Pancreas (tissue), 10 donors: Measurements from ENCODE around the gene SLC43A2. TPM values are rescaled to one million over a fixed set of nuclear protein-coding genes. Genes with fewer than 3 reads are reported as not detected.

Experiments used
- ATAC-seq, 4 donors: fragments of 200-7000 bp; cut with Tn5 transposase; one replicate each; pipeline versions ENCODE4 v1.8.0 to v1.9.1; 2020; ENCODE audit warnings: mild to moderate bottlenecking in 4 of 4, moderate library complexity in 4 of 4
- DNase-seq, 6 donors: peaks; one replicate each; pipeline ENCODE4 v3.0.0-alpha.2; 2020
- FAIRE-seq: peaks from 2 replicates; lab custom pipeline; 2012; peaks lifted over from hg19 to GRCh38; lab: Jason Lieb, UNC
- H3K27ac ChIP-seq, 4 donors: fragments of 200-600 bp; sonication (generic); 1 replicate in 3 of 4; 2 replicates in 1 of 4; pipeline versions ENCODE4 v1.5.0 to v1.8.0; 2020
- H3K27me3 ChIP-seq, 4 donors: fragments of 200-600 bp; one replicate each; pipeline ENCODE4 v1.8.0; 2021
- H3K36me3 ChIP-seq, 3 donors: fragments of 200-600 bp; sonication (generic) in 1 of 3; one replicate each; pipeline versions ENCODE4 v1.5.0 to v1.8.0; 2020 to 2021
- H3K4me1 ChIP-seq, 3 donors: fragments of 200-600 bp; one replicate each; pipeline ENCODE4 v1.8.0; 2021
- H3K4me3 ChIP-seq, 4 donors: fragments of 200-600 bp; sonication (generic) in 2 of 4; one replicate each; pipeline versions ENCODE4 v1.5.0 to v1.8.0; 2020 to 2021
- H3K9me3 ChIP-seq, 4 donors: fragments of 200-600 bp; one replicate each; pipeline ENCODE4 v1.8.0; 2021
- WGBS, 2 donors: extraction: QIAGEN DNeasy Blood & Tissue Kit; methylation state at CpG; one replicate each; pipeline ENCODE4 v1.1.7; 2013; 5-methylcytosine and 5-hydroxymethylcytosine counted together
- intact Hi-C, 3 donors: fragments of 100-400 bp; cut with DNase I; formaldehyde crosslinking; loops; one replicate each; pipeline versions ENCODE4 v1.11.1 to v1.14.2; 2022
- polyA plus RNA-seq, 2 donors: library from polyadenylated mRNA; stranded (reverse); fragments of 200-250 nt; gene quantifications; one replicate each; pipeline ENCODE4 v1.2.3, GENCODE V29; 2013
- total RNA-seq, 6 donors: library from RNA; stranded (reverse); fragmentation: NEBNext Ultra II Directional in 4 of 6; extraction: Animal tissue kit (Norgen Biotek cat#: 25700) in 4 of 6; gene quantifications; one replicate each; pipeline versions ENCODE4 v1.2.1 to v1.2.4, GENCODE V29; 2021 to 2023
- TF ChIP-seq, protein P1 (sequence below), 4 donors: fragments of 200-600 bp; sonication (generic) in 3 of 4; IDR thresholded peaks; one replicate each; pipeline versions ENCODE4 v1.5.0 to v1.8.0; 2021; ENCODE audit warnings: antibody characterized with exemption in 4 of 4
- donor health status: healthy with polysubstance abuse.
- donor health status: DM: no; HTN: no; CAD: no; lungs with moderate emphysema.
- donor health status: DM: no; HTN: no; CAD: no.
- donor health status: control.
- donor health status: control.
- donor health status: Bipolar disorder and iron deficiency.
- donor health status: DM: yes; HTN: yes; CAD: no.
- donor health status: DM: no; HTN: no; CAD: no.
- donor health status: DM: no; HTN: no; CAD: no.
- donor health status: DM: yes; HTN: yes; CAD: no.

SLC43A2 gene
- total and polyA plus RNA-seq, 8 donors, result 2.6 to 14.5 (median 9.8) TPM

DNA sequence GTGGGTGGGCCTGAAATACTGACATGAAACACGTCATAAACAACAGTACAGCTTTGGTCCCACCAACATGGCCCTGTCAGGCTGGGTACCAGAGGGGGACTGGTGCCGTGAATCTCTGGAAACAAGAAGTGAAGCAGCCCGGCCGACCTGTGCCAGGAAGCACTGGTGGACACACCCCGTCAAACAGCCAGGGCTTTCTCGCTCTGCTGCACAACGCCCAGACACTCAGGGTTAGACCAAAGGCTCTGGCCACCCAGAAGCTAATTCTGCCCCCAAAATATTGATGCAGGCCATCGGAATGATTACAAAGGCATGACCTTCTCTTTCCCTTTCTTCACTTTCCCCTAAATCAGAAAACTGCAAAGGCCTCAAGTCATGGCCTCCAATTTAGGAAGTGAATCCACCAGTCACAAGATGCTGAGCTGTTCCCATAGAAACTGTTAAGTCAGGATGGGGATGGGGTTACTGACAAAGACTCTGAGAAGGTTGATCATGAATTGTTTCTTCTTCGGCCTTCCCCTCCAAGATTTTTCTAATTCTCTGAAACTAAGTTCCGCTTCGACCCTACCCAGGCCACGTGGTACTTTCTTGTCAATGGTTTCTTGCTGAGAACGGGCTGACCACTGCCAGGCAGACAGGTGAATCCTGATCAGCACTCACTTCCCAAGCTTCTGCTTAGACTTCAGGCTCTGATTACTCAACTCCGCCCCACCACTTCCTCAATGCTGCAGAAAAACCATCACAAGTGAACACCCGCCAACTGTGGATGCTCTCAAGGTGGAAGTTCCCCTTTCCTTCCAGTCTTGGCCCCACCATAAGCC, 72.8 kb downstream of the SLC43A2 start:
- intact Hi-C loops, result loop anchor here in 1 of 3 donors (10.0 kb wide), 1 partner anchor 281 kb away; the partner anchor contains the start of genes BHLHA9 and TRARG1

GRCh38 chr17:1554751-1555540, 73.7 kb downstream of the SLC43A2 start:
- 66 to 68% methylated on average over 9 of the region's 9 CpGs for WGBS, 2 donors
- no peaks in the 10 kb centered on the region for H3K4me1 ChIP-seq
- intact Hi-C loops, result loop anchor here in 1 of 3 donors (10.0 kb wide), 1 partner anchor 280 kb away; the partner anchor contains the start of genes BHLHA9 and TRARG1
- DNase-seq (no peak), FAIRE-seq (no peak), ATAC-seq (peak in 2 of 4 donors; percentile 25 to 31)
- TF ChIP-seq, protein P1, sequence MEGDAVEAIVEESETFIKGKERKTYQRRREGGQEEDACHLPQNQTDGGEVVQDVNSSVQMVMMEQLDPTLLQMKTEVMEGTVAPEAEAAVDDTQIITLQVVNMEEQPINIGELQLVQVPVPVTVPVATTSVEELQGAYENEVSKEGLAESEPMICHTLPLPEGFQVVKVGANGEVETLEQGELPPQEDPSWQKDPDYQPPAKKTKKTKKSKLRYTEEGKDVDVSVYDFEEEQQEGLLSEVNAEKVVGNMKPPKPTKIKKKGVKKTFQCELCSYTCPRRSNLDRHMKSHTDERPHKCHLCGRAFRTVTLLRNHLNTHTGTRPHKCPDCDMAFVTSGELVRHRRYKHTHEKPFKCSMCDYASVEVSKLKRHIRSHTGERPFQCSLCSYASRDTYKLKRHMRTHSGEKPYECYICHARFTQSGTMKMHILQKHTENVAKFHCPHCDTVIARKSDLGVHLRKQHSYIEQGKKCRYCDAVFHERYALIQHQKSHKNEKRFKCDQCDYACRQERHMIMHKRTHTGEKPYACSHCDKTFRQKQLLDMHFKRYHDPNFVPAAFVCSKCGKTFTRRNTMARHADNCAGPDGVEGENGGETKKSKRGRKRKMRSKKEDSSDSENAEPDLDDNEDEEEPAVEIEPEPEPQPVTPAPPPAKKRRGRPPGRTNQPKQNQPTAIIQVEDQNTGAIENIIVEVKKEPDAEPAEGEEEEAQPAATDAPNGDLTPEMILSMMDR (IDR thresholded peaks at IDR 0.05), result no peak
- peaks cover 3 to 23% (median 19%) of the 10 kb centered on the region in 3 donors for H3K36me3 ChIP-seq
- no peaks in the 10 kb centered on the region for H3K9me3 ChIP-seq
- no peak overlapping the region for H3K27ac ChIP-seq
- H3K27me3 ChIP-seq, result no peaks in the 10 kb centered on the region
- no peak overlapping the region for H3K4me3 ChIP-seq

More for the DNA sequence above, 72.8 kb downstream of the SLC43A2 start:
- TF ChIP-seq, protein P1 (IDR thresholded peaks at IDR 0.05), result no peak
- ATAC-seq (peak in 2 of 4 donors; percentile 33 to 63), DNase-seq (peak in 2 of 6 donors; percentile 13 to 52), FAIRE-seq (no peak)
- no peaks in the 10 kb centered on the region for H3K27me3 ChIP-seq
- H3K36me3 ChIP-seq, result peaks cover 3 to 14% (median 12%) of the 10 kb centered on the region in 3 donors
- 78 to 84% methylated on average over 15 of the region's 15 CpGs for WGBS, 2 donors
- no peak overlapping the region for H3K4me3 ChIP-seq
- peaks cover 0 to 1% (median 0%) of the 10 kb centered on the region in 3 donors for H3K4me1 ChIP-seq
- H3K27ac ChIP-seq, result no peak overlapping the region
- no peaks in the 10 kb centered on the region for H3K9me3 ChIP-seq

DNA sequence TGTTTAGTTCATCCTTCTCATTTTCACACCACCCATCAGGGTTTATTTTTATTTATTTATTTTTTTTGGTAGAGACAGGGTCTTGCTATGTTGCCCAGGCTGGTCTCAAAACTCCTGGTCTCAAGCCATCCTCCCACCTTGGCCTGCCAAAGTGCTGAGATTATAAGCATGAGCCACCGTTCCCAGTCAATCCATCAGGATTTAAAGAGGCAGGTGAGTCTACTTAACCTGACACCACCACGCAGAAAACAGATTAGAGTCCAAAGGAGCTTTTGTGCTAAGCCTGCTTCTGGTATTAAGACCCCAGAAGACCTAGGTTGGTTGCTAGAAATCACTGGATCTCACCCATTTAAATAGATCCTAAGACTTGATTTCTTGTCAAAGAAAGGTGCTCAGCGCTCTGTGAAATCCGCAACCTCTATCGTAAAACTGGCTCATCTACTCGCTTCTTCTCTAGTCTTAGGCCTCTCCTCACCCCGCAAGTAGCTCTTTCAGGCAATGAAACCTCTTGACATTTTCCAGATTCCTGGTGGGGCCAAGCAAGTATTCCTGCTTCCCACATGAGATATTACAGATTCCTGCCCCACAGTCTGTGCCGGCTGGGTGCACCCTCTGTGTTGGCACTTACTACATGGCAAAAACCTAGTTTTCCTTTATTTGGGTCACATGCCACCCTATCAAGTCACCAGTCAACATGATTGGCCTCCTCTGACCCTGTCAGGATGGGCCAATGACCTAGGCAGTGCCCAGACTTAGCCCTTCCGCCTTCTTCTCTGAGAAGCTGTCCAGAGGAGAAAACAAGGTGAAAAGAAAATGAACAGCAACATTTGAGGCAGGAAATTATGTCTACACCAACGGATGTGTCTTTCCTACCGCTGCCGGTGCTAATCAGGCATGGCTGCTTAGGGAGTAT, 75.0 kb downstream of the SLC43A2 start:
- no peak for ATAC-seq
- 87 to 88% methylated on average over 12 of the region's 12 CpGs for WGBS, 2 donors
- DNase-seq, result peak in 1 of 6 donors; percentile 1
- intact Hi-C loops, result loop anchor here in 1 of 3 donors (10.0 kb wide), 1 partner anchor 279 kb away; the partner anchor contains the start of genes BHLHA9 and TRARG1
- Histone ChIP-seq H3K9me3 (no peaks in the 10 kb centered on the region), H3K27ac (no peak overlapping the region), H3K27me3 (no peaks in the 10 kb centered on the region), H3K36me3 (peaks cover 3 to 24% (median 19%) of the 10 kb centered on the region in 3 donors), H3K4me1 (no peaks in the 10 kb centered on the region), H3K4me3 (no peak overlapping the region)
- no peak for FAIRE-seq
- TF ChIP-seq, protein P1 (IDR thresholded peaks at IDR 0.05), result no peak

- H3K4me1 ChIP-seq, result no peaks in the 10 kb centered on the region
- TF ChIP-seq, protein P1 (IDR thresholded peaks at IDR 0.05), result no peak
- peaks cover 3 to 24% (median 19%) of the 10 kb centered on the region in 3 donors for H3K36me3 ChIP-seq
- FAIRE-seq (no peak), ATAC-seq (no peak), DNase-seq (no peak)
- no peak overlapping the region for H3K27ac ChIP-seq
- H3K9me3 ChIP-seq, result no peaks in the 10 kb centered on the region
- no peaks in the 10 kb centered on the region for H3K27me3 ChIP-seq
- WGBS, 2 donors, result 85 to 94% methylated on average over 11 of the region's 11 CpGs
- H3K4me3 ChIP-seq, result no peak overlapping the region
- intact Hi-C loops, result loop anchor here in 1 of 3 donors (10.0 kb wide), 1 partner anchor 278 kb away; the partner anchor contains the start of genes BHLHA9 and TRARG1
Observed at GRCh38 chr17:1552932-1553331, 75.7 kb downstream of the SLC43A2 start.
